Epithelial cell of esophagus (primary cell): Measurements from ENCODE around the gene PRKAR2A.
"Not testable (repeated sequence)": the region's sequence is repeated elsewhere in the genome, so short reads cannot be mapped to it uniquely, and the experiment has no call there.

ENCODE experiments used
- DNase-seq: peaks from one replicate; pipeline ENCODE4 v3.0.0; 2010; ENCODE audit warnings: low read depth
- H3K4me3 ChIP-seq: 2 replicates; pipeline ENCODE4 v1.5.1; 2011; ENCODE audit warnings: mild to moderate bottlenecking, low read length, control low read depth
- TF ChIP-seq, protein P1 (sequence below): IDR thresholded peaks from 2 replicates; pipeline ENCODE4 v1.5.1; 2011; ENCODE audit warnings: low read depth, mild to moderate bottlenecking, low read length, control low read depth, inconsistent platforms; ENCODE audit not compliant: insufficient read depth; ENCODE audit errors: missing control alignments

Gene PRKAR2A

DNA sequence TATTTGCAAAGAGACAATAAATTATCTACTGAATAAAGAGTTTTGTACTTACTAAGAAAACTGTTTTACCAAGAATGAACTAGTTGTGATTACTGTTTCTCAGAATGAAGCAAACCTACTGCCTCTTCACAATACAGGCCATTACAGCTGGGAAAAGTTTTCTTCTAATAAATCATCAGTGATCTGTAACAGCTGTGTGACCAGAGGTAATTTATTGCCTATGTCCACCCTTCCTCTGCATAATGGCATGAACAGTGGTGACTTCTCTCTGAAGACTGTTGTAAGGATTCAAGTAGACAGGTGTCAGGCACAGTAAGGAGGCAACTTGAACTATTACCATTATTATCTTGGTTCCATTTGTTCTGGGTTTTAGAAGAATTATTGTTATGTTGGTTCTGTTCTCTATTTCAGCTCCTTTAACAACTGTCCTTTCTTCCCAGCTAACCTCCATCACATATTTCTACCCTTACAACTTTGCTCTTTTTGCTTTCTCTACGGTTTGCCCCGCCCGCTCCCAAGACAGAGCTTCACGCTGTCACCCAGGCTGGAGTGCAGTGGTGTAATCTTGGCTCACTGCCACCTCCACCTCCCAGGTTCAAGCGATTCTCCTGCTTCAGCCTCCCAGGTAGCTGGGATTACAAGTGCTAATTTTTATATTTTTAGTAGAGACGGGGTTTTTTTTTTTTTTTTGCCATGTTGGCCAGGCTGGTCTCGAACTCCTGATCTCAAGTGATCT lies 51.5 kb downstream of the PRKAR2A start:
- TF ChIP-seq, protein P1, sequence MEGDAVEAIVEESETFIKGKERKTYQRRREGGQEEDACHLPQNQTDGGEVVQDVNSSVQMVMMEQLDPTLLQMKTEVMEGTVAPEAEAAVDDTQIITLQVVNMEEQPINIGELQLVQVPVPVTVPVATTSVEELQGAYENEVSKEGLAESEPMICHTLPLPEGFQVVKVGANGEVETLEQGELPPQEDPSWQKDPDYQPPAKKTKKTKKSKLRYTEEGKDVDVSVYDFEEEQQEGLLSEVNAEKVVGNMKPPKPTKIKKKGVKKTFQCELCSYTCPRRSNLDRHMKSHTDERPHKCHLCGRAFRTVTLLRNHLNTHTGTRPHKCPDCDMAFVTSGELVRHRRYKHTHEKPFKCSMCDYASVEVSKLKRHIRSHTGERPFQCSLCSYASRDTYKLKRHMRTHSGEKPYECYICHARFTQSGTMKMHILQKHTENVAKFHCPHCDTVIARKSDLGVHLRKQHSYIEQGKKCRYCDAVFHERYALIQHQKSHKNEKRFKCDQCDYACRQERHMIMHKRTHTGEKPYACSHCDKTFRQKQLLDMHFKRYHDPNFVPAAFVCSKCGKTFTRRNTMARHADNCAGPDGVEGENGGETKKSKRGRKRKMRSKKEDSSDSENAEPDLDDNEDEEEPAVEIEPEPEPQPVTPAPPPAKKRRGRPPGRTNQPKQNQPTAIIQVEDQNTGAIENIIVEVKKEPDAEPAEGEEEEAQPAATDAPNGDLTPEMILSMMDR = no peak
- no peak for DNase-seq
- H3K4me3 ChIP-seq = no peak overlapping the region

- not testable (repeated sequence) for DNase-seq, H3K4me3 ChIP-seq
Measured at GRCh38 chr3:48793484-48793883, 54.2 kb downstream of the PRKAR2A start.

DNA sequence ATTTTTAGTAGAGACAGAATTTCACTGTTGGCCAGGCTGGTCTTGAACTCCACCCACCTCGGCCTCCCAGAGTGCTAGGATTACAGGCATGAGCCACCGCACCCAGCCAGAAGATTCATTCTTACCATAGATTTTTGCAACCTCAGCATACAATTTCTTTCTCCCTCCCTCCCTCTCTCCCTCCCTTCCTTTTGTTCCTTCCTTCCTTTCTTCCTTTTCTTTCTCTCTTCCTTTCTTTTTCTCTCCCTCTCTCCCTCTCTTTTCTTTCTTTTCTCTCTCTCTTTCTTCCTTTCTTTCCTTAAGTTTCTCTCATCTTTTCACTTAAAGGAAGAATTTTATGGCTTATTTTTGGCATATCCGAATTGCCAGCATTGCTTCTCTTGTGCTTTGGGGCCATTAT lies 58.0 kb downstream of the PRKAR2A start:
- no peak overlapping the region for H3K4me3 ChIP-seq
- TF ChIP-seq, protein P1 = no peak
- DNase-seq = no peak

DNA sequence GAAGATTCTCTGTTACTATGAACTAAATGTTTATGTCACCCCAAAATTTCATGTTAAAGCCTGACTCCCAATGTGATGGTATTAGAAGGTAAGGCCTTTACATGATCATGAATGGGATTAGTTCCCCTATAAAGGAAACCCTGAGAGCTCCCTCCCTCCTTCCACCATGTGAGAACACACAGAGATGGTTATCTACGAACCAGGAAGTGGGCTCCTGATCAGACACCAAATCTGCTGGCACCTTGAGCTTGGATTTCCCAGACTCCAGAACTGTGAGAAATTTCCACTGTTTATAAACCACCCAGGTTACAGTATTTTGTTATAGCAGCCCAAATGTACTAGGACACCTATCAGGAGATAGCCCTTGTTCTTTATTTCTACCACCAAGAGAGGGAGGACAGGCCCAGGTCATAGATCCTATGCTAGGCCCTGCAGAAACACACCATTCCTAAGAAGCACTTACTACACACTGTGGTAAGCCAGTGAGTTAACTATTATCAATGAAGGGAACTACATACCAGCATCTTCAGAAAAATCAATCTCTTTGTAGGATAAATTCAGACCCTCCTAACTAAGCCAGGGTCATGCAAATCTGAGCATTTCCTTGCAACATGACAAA lies 59.0 kb downstream of the PRKAR2A start:
- no peak for DNase-seq
- no peak overlapping the region for H3K4me3 ChIP-seq
- TF ChIP-seq, protein P1 = no peak

- TF ChIP-seq, protein P1 = no peak
- DNase-seq = peak; percentile 66
- no peak overlapping the region for H3K4me3 ChIP-seq
Measured at GRCh38 chr3:48784426-48785120, 63.1 kb downstream of the PRKAR2A start.

DNA sequence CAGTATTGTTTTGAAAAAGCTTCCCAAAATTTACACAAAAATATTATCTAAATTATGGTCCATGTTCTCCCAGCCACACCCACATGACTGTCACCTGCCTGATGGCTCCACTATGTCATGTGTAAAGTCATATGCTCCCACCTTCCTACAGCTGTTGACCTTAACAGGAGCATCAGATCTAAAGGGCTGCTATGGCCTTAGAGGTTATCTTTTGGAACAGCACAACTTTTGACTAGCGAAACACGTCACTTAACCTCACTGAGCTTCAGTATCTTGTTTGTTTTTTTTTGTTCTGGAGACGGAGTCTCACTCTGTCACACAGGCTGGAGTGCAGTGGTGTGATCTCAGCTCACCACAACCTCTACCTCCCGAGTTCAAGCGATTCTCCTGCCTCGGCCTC lies 64.4 kb downstream of the PRKAR2A start:
- TF ChIP-seq, protein P1 = no peak
- H3K4me3 ChIP-seq = no peak overlapping the region
- no peak for DNase-seq

- no peak for DNase-seq
- H3K4me3 ChIP-seq = no peak overlapping the region
- TF ChIP-seq, protein P1 = no peak
Measured at GRCh38 chr3:48782046-48782445, 65.6 kb downstream of the PRKAR2A start.

DNA sequence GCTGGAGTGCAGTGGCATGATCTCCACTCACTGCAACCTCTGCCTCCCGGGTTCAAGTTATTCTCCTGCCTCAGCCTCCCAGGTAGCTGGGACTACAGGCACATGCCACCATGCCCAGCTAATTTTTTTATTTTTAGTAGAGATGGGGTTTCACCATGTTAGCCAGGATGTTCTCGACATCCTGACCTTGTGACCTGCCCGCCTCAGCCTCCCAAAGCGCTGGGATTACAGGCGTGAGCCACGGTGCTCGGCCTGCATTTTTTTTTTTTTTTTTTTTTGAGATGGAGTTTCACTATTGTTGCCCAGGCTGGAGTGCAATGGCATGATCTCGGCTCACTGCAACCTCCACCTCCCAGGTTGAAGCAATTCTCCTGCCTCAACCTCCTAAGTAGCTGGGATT lies 69.1 kb downstream of the PRKAR2A start:
- not testable (repeated sequence) for DNase-seq, H3K4me3 ChIP-seq
